Tibial nerve (tissue), 4 donors: ENCODE measurements around the gene NUP107. TPM values are rescaled to one million over a fixed set of nuclear protein-coding genes. Genes with fewer than 3 reads are reported as not detected.

Experiments used
- DNase-seq, 2 donors: peaks; one replicate each; pipeline ENCODE4 v3.0.0-alpha.2; 2019; ENCODE audit warnings: low spot score in 2 of 2
- H3K27ac ChIP-seq, 4 donors: fragments of 200-600 bp; sonication (generic) in 3 of 4; one replicate each; pipeline ENCODE4 v1.5.1; 2017 to 2019; ENCODE audit warnings: mild to moderate bottlenecking in 1 of 4
- H3K27me3 ChIP-seq, 2 donors: fragments of 200-600 bp; sonication (generic) in 1 of 2; one replicate each; pipeline versions ENCODE4 v1.5.1 to v1.6.0; 2017 to 2019
- H3K36me3 ChIP-seq, 3 donors: fragments of 200-600 bp; sonication (generic); one replicate each; pipeline ENCODE4 v1.5.1; 2018 to 2019
- H3K4me1 ChIP-seq, 4 donors: fragments of 200-600 bp; sonication (generic) in 3 of 4; one replicate each; pipeline ENCODE4 v1.5.1; 2017 to 2019
- H3K4me3 ChIP-seq, 4 donors: fragments of 200-600 bp; sonication (generic) in 3 of 4; one replicate each; pipeline ENCODE4 v1.5.1; 2017 to 2019; ENCODE audit warnings: mild to moderate bottlenecking in 1 of 4, moderate library complexity in 1 of 4
- H3K9me3 ChIP-seq, 4 donors: fragments of 200-600 bp; sonication (generic) in 3 of 4; one replicate each; pipeline ENCODE4 v1.5.1; 2017 to 2019
- EP300 ChIP-seq, 2 donors: sonication (generic); formaldehyde crosslinking; IDR thresholded peaks; one replicate each; pipeline ENCODE4 v1.6.1; 2017; ENCODE audit warnings: antibody characterized with exemption in 2 of 2, mild to moderate bottlenecking in 1 of 2
- POLR2A ChIP-seq, 2 donors: fragments of 450-650 bp; IDR thresholded peaks; one replicate each; pipeline ENCODE4 v1.6.1; 2017; ENCODE audit warnings: antibody characterized with exemption in 2 of 2, mild to moderate bottlenecking in 2 of 2, moderate library complexity in 2 of 2
- WGBS, 2 donors: methylation state at CpG; one replicate each; pipeline ENCODE4 v1.1.5; 2018; 5-methylcytosine and 5-hydroxymethylcytosine counted together
- total RNA-seq, 4 donors: library from RNA; depleted of rRNA; stranded (reverse); fragments of >200 nt; gene quantifications; one replicate each; pipeline ENCODE4 v1.1.0, GENCODE V29; 2016
- TF ChIP-seq, protein P1 (sequence below), 5 experiments: fragments of 200-600 bp in 3 of 5; fragments of 450-650 bp in 2 of 5; sonication (generic) in 3 of 5; IDR thresholded peaks; one replicate each; pipeline ENCODE4 v1.5.1; 2016 to 2019; ENCODE audit warnings: antibody characterized with exemption in 5 of 5, mild to moderate bottlenecking in 3 of 5, moderate library complexity in 2 of 5

The NUP107 gene
- total RNA-seq, 4 donors from 2014 or later = 30.3 to 38.0 (median 31.6) TPM

DNA sequence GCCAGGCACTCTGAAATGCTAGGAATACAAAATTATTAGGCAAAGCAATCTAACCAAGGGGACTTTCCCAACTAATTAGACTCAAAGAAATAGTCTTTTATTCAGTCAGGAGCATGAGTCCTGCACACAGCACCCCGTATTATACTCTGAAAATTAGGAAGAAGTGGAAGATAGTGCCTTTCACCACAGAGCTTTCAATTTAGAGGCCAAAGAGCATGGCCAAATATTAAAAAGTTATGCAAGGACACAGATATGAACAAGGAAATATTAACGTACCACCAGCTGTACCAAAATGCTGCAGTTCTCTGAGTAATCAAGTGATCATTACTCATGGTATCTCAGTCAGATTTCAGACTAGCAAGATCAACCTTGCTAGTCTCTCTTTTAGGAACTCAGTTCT is 98.6 kb downstream of the NUP107 start:
- Histone ChIP-seq H3K36me3 (no peaks in the 10 kb centered on the region), H3K27ac (peak overlapping the region in 2 of 4 donors; percentile 49 to 92), H3K4me1 (peaks cover 0 to 28% (median 20%) of the 10 kb centered on the region in 4 donors), H3K9me3 (no peaks in the 10 kb centered on the region), H3K27me3 (no peaks in the 10 kb centered on the region), H3K4me3 (no peak overlapping the region)
- WGBS, 2 donors = 49 to 52% methylated on average over 2 of the region's 2 CpGs
- DNase-seq = no peak
- TF ChIP-seq EP300 (IDR thresholded peaks at IDR 0.05) (no peak), POLR2A (IDR thresholded peaks at IDR 0.05) (no peak)
- TF ChIP-seq, protein P1, sequence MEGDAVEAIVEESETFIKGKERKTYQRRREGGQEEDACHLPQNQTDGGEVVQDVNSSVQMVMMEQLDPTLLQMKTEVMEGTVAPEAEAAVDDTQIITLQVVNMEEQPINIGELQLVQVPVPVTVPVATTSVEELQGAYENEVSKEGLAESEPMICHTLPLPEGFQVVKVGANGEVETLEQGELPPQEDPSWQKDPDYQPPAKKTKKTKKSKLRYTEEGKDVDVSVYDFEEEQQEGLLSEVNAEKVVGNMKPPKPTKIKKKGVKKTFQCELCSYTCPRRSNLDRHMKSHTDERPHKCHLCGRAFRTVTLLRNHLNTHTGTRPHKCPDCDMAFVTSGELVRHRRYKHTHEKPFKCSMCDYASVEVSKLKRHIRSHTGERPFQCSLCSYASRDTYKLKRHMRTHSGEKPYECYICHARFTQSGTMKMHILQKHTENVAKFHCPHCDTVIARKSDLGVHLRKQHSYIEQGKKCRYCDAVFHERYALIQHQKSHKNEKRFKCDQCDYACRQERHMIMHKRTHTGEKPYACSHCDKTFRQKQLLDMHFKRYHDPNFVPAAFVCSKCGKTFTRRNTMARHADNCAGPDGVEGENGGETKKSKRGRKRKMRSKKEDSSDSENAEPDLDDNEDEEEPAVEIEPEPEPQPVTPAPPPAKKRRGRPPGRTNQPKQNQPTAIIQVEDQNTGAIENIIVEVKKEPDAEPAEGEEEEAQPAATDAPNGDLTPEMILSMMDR (IDR thresholded peaks at IDR 0.05) = no peak

DNA sequence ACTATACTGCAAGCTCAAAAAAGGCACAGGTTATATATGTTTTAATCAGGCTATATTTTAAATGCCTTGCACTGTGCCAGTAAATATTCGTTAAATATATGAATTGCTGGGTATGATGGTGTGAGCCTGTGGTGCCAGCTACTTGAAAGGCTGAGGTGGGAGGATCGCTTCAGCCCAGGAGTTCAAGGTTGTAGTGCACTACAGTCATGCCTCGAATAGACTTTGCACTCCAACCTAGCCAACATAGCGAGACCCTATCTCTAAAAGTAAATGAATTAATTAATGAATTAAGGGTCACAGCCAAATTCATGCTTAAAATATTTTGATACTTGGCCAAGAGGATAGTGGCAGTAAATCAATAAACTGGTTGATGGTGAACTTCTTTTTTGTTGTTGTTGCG is 99.0 kb downstream of the NUP107 start:
- H3K36me3 ChIP-seq = no peaks in the 10 kb centered on the region
- no peaks in the 10 kb centered on the region for H3K27me3 ChIP-seq
- TF ChIP-seq POLR2A (IDR thresholded peaks at IDR 0.05) (no peak), EP300 (IDR thresholded peaks at IDR 0.05) (no peak)
- TF ChIP-seq, protein P1 (IDR thresholded peaks at IDR 0.05) = no peak
- peak overlapping the region in 2 of 4 donors; percentile 49 to 92 for H3K27ac ChIP-seq
- H3K9me3 ChIP-seq = no peaks in the 10 kb centered on the region
- no peak overlapping the region for H3K4me3 ChIP-seq
- WGBS, 2 donors = 83 to 90% methylated on average over 5 of the region's 5 CpGs
- peaks cover 0 to 28% (median 20%) of the 10 kb centered on the region in 4 donors for H3K4me1 ChIP-seq
- DNase-seq = no peak

DNA sequence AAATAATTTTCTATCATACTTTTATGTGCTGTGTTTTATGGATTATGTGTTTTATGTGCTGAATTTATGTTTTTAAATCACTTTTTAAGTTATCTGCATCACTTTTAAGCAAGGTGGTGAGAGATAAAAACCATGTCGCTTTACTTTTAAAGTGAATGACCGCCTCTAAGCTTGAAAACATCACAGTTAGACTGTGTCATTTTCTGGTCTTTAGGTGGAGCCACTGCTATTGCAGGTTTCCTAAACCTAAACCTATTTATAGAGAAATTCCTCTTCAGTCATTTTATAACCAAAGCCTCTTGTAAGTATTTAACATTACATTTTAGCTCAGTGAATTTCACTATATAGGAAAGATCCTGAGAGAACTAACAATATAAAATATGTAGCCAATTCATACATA is 100.2 kb downstream of the NUP107 start:
- WGBS, 2 donors = 86 to 92% methylated on average over 2 of the region's 2 CpGs
- peaks cover 0 to 28% (median 20%) of the 10 kb centered on the region in 4 donors for H3K4me1 ChIP-seq
- no peak for TF ChIP-seq POLR2A (IDR thresholded peaks at IDR 0.05)
- TF ChIP-seq, protein P1 (IDR thresholded peaks at IDR 0.05) = no peak
- no peak for TF ChIP-seq EP300 (IDR thresholded peaks at IDR 0.05)
- peak overlapping the region; percentile 27 to 92 (median 73) for H3K27ac ChIP-seq
- H3K9me3 ChIP-seq = no peaks in the 10 kb centered on the region
- no peaks in the 10 kb centered on the region for H3K36me3 ChIP-seq
- H3K27me3 ChIP-seq = no peaks in the 10 kb centered on the region
- H3K4me3 ChIP-seq = no peak overlapping the region
- DNase-seq = no peak

DNA sequence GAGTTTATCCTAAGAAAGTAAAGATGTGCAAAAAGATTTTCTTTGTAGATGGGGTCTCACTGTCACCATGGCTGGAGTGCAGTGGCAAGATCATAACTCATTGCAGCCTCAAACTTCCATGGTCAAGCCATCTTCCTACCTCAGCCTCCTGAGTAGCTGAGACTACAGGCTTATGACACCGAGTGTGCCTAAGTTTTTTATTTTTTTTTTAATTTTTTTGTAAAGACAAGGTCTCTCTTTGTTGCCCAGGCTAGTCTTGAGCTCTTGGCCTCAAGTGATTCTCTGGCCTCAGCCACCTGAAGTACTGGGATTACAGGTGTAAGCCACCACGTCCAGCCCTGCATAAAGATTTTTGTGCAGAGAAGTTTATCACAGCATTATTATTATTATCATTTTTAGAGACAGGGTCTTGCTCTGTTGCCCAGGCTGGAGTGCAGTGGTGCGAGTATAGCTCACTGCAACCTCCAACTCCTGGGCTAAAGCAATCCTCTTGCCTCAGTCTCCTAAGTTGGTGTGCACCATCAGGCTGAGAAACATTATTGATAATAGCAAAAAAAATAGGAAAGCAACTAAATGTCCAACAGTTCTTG is 101.9 kb downstream of the NUP107 start:
- DNase-seq = no peak
- WGBS, 2 donors = 90 to 95% methylated on average over 3 of the region's 3 CpGs
- Histone ChIP-seq H3K36me3 (peaks cover 0 to 3% (median 0%) of the 10 kb centered on the region in 3 donors), H3K9me3 (no peaks in the 10 kb centered on the region), H3K27me3 (no peaks in the 10 kb centered on the region), H3K27ac (peak overlapping the region in 1 of 4 donors; percentile 92), H3K4me3 (no peak overlapping the region), H3K4me1 (peaks cover 0 to 28% (median 20%) of the 10 kb centered on the region in 4 donors)
- no peak for TF ChIP-seq EP300 (IDR thresholded peaks at IDR 0.05)
- TF ChIP-seq, protein P1 (IDR thresholded peaks at IDR 0.05) = no peak
- no peak for TF ChIP-seq POLR2A (IDR thresholded peaks at IDR 0.05)

DNA sequence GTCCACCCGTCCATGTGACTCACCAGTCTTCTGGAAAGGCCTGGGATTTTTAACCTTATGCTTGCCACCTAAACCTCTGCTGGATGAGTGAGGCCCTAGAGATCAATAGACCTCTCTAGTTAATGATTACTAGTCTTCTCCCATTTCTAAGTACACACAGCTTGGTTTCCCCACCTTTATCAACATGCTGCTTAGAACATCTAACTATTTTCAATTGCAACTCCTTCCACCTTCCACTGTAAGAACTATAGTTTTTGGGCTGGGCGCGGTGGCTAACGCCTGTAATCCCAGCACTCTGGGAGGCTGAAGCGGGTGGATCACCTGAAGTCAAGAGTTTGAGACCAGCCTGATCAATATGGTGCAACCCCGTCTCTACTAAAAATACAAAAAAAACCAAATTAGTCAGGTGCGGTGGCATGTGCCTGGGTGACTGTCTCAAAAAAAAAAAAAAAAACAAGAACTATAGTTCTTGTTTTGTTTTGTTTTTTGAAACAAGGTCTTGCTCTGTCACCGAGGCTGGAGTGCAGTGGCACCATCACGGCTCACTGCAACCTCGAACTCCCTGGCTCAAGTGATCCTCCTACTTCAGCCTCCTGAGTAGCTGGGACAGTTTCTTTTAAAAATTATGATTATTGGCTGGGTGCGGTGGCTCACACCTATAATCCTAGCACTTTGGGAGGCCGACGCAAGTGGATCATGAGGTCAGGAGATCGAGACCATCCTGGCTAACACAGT is 102.5 kb downstream of the NUP107 start:
- Histone ChIP-seq H3K4me1 (peaks cover 0 to 28% (median 20%) of the 10 kb centered on the region in 4 donors), H3K36me3 (peaks cover 0 to 9% (median 0%) of the 10 kb centered on the region in 3 donors), H3K27ac (no peak overlapping the region), H3K27me3 (no peaks in the 10 kb centered on the region), H3K9me3 (no peaks in the 10 kb centered on the region), H3K4me3 (no peak overlapping the region)
- DNase-seq = no peak
- WGBS, 2 donors = 93 to 96% methylated on average over 14 of the region's 14 CpGs
- TF ChIP-seq, protein P1 (IDR thresholded peaks at IDR 0.05) = no peak
- no peak for TF ChIP-seq POLR2A (IDR thresholded peaks at IDR 0.05)
- TF ChIP-seq EP300 (IDR thresholded peaks at IDR 0.05) = no peak
